Thyroid gland (tissue), 4 donors: ENCODE data around the gene SETBP1. TPM values are rescaled to one million over a fixed set of nuclear protein-coding genes. Genes with fewer than 3 reads are reported as not detected.

Experiments
- DNase-seq, 2 donors: peaks; one replicate each; pipeline ENCODE4 v3.0.0-alpha.2; 2019
- H3K27ac ChIP-seq, 3 donors: fragments of 200-600 bp; sonication (generic); 1 replicate in 2 of 3; 2 replicates in 1 of 3; pipeline ENCODE4 v1.5.1; 2016 to 2019; ENCODE audit warnings: mild to moderate bottlenecking in 1 of 3, moderate library complexity in 1 of 3
- H3K27me3 ChIP-seq: fragments of 200-600 bp; sonication (generic); one replicate; pipeline ENCODE4 v1.5.1; 2019
- H3K36me3 ChIP-seq, 2 donors: fragments of 200-600 bp; sonication (generic); one replicate each; pipeline ENCODE4 v1.5.1; 2016 to 2019
- H3K4me1 ChIP-seq, 2 donors: fragments of 200-600 bp; sonication (generic); one replicate each; pipeline ENCODE4 v1.5.1; 2017 to 2019
- H3K4me3 ChIP-seq, 3 donors: fragments of 200-600 bp; sonication (generic); replicated peaks in 1 of 3; 1 replicate in 2 of 3; 2 replicates in 1 of 3; pipeline ENCODE4 v1.5.1; 2016; ENCODE audit warnings: mild to moderate bottlenecking in 1 of 3
- H3K9me3 ChIP-seq: fragments of 200-600 bp; sonication (generic); one replicate; pipeline ENCODE4 v1.5.1; 2017
- POLR2A ChIP-seq, 2 donors: fragments of 450-650 bp; IDR thresholded peaks; one replicate each; pipeline ENCODE4 v1.6.1; 2017; ENCODE audit warnings: antibody characterized with exemption in 2 of 2, mild to moderate bottlenecking in 2 of 2, moderate library complexity in 1 of 2
- WGBS, 2 donors: methylation state at CpG; one replicate each; pipeline ENCODE4 v1.1.5; 2017; 5-methylcytosine and 5-hydroxymethylcytosine counted together
- intact Hi-C: fragments of 100-400 bp; cut with DNase I; formaldehyde crosslinking; loops from one replicate; pipeline ENCODE4 v1.15.1; 2023
- total RNA-seq, 4 donors: library from RNA; depleted of rRNA; stranded (reverse); fragments of >200 nt; gene quantifications; one replicate each; pipeline ENCODE4 v1.2.3, GENCODE V29; 2016
- TF ChIP-seq, protein P1 (sequence below), 6 experiments: fragments of 200-600 bp in 3 of 6; fragments of 450-650 bp in 3 of 6; sonication (generic) in 3 of 6; IDR thresholded peaks; one replicate each; pipeline ENCODE4 v1.5.1; 2016 to 2019; ENCODE audit warnings: antibody characterized with exemption in 6 of 6, mild to moderate bottlenecking in 2 of 6, inconsistent platforms in 1 of 6, moderate library complexity in 1 of 6

SETBP1 gene
- total RNA-seq, 4 donors from 2014 or later: 32.1 to 72.0 (median 42.0) TPM

GRCh38 chr18:44723411-44723810 is 42.7 kb downstream of the SETBP1 start:
- WGBS, 2 donors: 89 to 94% methylated on average over 6 of the region's 6 CpGs
- Histone ChIP-seq H3K36me3 (no peaks in the 10 kb centered on the region), H3K27ac (no peak overlapping the region), H3K4me1 (peaks cover 17 to 33% of the 10 kb centered on the region in 2 donors), H3K27me3 (no peaks in the 10 kb centered on the region), H3K4me3 (no peak overlapping the region), H3K9me3 (no peaks in the 10 kb centered on the region)
- DNase-seq: no peak
- TF ChIP-seq POLR2A (IDR thresholded peaks at IDR 0.05): no peak
- TF ChIP-seq, protein P1, sequence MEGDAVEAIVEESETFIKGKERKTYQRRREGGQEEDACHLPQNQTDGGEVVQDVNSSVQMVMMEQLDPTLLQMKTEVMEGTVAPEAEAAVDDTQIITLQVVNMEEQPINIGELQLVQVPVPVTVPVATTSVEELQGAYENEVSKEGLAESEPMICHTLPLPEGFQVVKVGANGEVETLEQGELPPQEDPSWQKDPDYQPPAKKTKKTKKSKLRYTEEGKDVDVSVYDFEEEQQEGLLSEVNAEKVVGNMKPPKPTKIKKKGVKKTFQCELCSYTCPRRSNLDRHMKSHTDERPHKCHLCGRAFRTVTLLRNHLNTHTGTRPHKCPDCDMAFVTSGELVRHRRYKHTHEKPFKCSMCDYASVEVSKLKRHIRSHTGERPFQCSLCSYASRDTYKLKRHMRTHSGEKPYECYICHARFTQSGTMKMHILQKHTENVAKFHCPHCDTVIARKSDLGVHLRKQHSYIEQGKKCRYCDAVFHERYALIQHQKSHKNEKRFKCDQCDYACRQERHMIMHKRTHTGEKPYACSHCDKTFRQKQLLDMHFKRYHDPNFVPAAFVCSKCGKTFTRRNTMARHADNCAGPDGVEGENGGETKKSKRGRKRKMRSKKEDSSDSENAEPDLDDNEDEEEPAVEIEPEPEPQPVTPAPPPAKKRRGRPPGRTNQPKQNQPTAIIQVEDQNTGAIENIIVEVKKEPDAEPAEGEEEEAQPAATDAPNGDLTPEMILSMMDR (IDR thresholded peaks at IDR 0.05): no peak
- intact Hi-C loops: no loop called here

DNA sequence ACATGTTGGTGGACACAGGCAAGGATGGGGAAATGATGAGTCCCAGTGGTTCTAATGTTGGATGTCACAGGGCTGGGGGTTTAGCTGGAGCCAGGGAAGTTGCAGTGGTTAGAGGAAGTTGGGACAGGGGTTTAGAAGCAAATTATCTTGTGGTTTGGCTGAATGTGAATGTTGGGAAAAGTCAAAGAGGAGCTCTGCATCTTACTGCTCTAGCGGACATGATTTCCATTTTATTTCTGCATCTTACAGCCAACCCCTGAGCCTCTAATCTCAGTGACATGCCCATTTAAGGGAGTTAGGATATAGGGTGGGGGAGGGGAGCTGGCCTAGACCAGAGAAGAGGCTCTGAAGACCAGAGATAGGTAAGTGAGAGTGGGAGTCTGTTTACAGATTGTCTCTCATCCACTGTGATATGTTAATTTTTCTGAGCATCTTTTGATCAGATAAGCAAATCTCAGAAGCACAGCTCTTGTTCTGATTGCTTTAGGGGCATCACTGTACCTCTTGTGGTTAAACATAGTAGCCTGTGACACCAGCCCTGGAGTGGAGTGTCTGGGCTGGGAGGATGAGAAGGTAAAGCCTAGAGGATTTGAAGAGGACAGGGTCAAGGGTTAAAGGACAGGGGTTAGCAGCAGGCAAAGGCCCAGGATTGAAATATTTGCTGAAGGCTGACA is 43.6 kb downstream of the SETBP1 start:
- 58 to 83% methylated on average over 1 of the region's 1 CpG for WGBS, 2 donors
- Histone ChIP-seq H3K4me3 (no peak overlapping the region), H3K27ac (peak overlapping the region in 2 of 3 donors; percentile 34 to 77), H3K9me3 (no peaks in the 10 kb centered on the region), H3K4me1 (peaks cover 17 to 33% of the 10 kb centered on the region in 2 donors), H3K36me3 (no peaks in the 10 kb centered on the region), H3K27me3 (no peaks in the 10 kb centered on the region)
- DNase-seq: no peak
- TF ChIP-seq POLR2A (IDR thresholded peaks at IDR 0.05): no peak
- TF ChIP-seq, protein P1 (IDR thresholded peaks at IDR 0.05): no peak
- intact Hi-C loops: no loop called here

GRCh38 chr18:44725300-44726058 is 44.8 kb downstream of the SETBP1 start:
- peak overlapping the region; percentile 5 to 77 (median 63) for H3K27ac ChIP-seq
- intact Hi-C loops: no loop called here
- peaks cover 17 to 37% of the 10 kb centered on the region in 2 donors for H3K4me1 ChIP-seq
- DNase-seq: no peak
- WGBS, 2 donors: 63 to 73% methylated on average over 5 of the region's 5 CpGs
- H3K36me3 ChIP-seq: no peaks in the 10 kb centered on the region
- no peak overlapping the region for H3K4me3 ChIP-seq
- TF ChIP-seq POLR2A (IDR thresholded peaks at IDR 0.05): no peak
- TF ChIP-seq, protein P1 (IDR thresholded peaks at IDR 0.05): no peak
- H3K9me3 ChIP-seq: no peaks in the 10 kb centered on the region
- no peaks in the 10 kb centered on the region for H3K27me3 ChIP-seq

GRCh38 chr18:44726059-44726421 is 45.4 kb downstream of the SETBP1 start:
- intact Hi-C loops: no loop called here
- Histone ChIP-seq H3K27ac (peak overlapping the region; percentile 5 to 77 (median 63)), H3K36me3 (no peaks in the 10 kb centered on the region), H3K9me3 (no peaks in the 10 kb centered on the region), H3K4me3 (no peak overlapping the region), H3K27me3 (no peaks in the 10 kb centered on the region), H3K4me1 (peaks cover 17 to 37% of the 10 kb centered on the region in 2 donors)
- TF ChIP-seq, protein P1 (IDR thresholded peaks at IDR 0.05): no peak
- no peak for TF ChIP-seq POLR2A (IDR thresholded peaks at IDR 0.05)
- no peak for DNase-seq

DNA sequence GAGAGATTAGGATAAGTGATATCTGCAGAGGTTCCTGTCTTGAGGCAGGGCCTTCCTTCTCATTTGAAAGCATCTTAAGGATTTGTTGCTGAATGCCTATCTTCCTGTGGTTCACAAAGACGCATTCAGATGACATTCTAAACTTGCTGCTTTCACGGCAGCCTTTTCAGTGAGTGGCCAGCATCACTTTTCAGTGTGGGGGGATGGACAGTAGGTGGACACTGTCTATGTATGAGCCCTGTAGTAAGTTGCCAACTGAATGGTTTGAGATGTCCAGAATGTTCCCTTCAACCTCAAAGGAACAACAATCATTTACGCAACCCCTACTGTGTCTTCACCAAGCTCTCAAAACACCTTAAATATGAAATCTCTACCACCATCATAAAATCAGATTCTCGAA is 46.6 kb downstream of the SETBP1 start:
- peaks cover 20 to 43% of the 10 kb centered on the region in 2 donors for H3K4me1 ChIP-seq
- no peak for DNase-seq
- intact Hi-C loops: no loop called here

More for the DNA sequence above, 46.6 kb downstream of the SETBP1 start:
- Histone ChIP-seq H3K27me3 (no peaks in the 10 kb centered on the region), H3K27ac (peak overlapping the region in 1 of 3 donors; percentile 24), H3K4me3 (no peak overlapping the region), H3K36me3 (no peaks in the 10 kb centered on the region), H3K9me3 (no peaks in the 10 kb centered on the region)
- TF ChIP-seq, protein P1 (IDR thresholded peaks at IDR 0.05): no peak
- WGBS, 2 donors: 90 to 96% methylated on average over 4 of the region's 4 CpGs
